K562 (cell line): Measurements from ENCODE around the gene SEPTIN12. TPM values are rescaled to one million over a fixed set of nuclear protein-coding genes. Genes with fewer than 3 reads are reported as not detected.

Experiments
- ATAC-seq: fragments of 200-7000 bp; cut with Tn5 transposase; 3 replicates; pipeline ENCODE4 v1.9.1; 2020; ENCODE audit warnings: moderate library complexity
- Bru-seq: library from RNA; stranded (reverse); fragments of 400-500 nt; gene quantifications from one replicate; lab custom pipeline; 2021; lab: Mats Ljungman, UMichigan
- BruChase-seq, 2 experiments: library from RNA; stranded (reverse); fragments of 400-500 nt; gene quantifications; one replicate each; lab custom pipeline; 2021; lab: Mats Ljungman, UMichigan
- BruUV-seq: library from RNA; stranded (reverse); fragments of 400-500 nt; replicated peaks from 2 replicates; lab custom pipeline; 2021; lab: Mats Ljungman, UMichigan
- CTCF ChIA-PET: fragments of 300-600 bp; formaldehyde crosslinking; extraction: SDS; loops from one replicate; lab custom pipeline; 2021; ENCODE audit warnings: low intra/inter-chr PET ratio; lab: Yijun Ruan, JAX
- POLR2A ChIA-PET: fragments of 300-600, 350-650 bp; sonication (Branson Sonifier 250); formaldehyde crosslinking; extraction: SDS; loops from one replicate; lab custom pipeline; 2021; ENCODE audit warnings: antibody characterized with exemption, inconsistent platforms; lab: Yijun Ruan, JAX
- DNase-seq, 4 experiments: peaks; one replicate each; pipeline versions ENCODE4 v3.0.0 to v3.0.0-alpha.2; 2011 to 2018; ENCODE audit warnings: low spot score in 3 of 4, mixed read lengths in 3 of 4; ENCODE audit errors: extremely low read depth in 1 of 4
- FAIRE-seq: peaks from 2 replicates; lab custom pipeline; 2011; peaks lifted over from hg19 to GRCh38; lab: Jason Lieb, UNC
- H2AFZ ChIP-seq: 2 replicates; pipeline ENCODE4 v1.6.0; 2011; ENCODE audit warnings: low read depth, low read length, control low read depth, inconsistent platforms
- H3K27ac ChIP-seq: fragments of 200-600 bp; 3 replicates; pipeline ENCODE4 v1.8.0; 2011; ENCODE audit warnings: low read depth, mild to moderate bottlenecking, control low read depth, inconsistent platforms, low read length, moderate library complexity, mixed read lengths; ENCODE audit errors: extremely low read depth
- H3K27me3 ChIP-seq, 2 experiments: fragments of 300-600 bp in 1 of 2; 2 replicates in 1 of 2; 3 replicates in 1 of 2; pipeline versions ENCODE4 v1.6.0 to v1.8.0; 2011; ENCODE audit warnings: inconsistent platforms in 2 of 2, low read length in 2 of 2, mild to moderate bottlenecking in 1 of 2, mixed read lengths in 1 of 2, moderate library complexity in 1 of 2; ENCODE audit not compliant: control insufficient read depth in 2 of 2, insufficient read depth in 2 of 2
- H3K36me3 ChIP-seq: fragments of 300-600 bp; 3 replicates; pipeline ENCODE4 v1.8.0; 2011; ENCODE audit warnings: mild to moderate bottlenecking, low read length, inconsistent platforms; ENCODE audit not compliant: control insufficient read depth, insufficient read depth
- H3K4me1 ChIP-seq, 2 experiments: fragments of 200-600 bp in 1 of 2; replicated peaks in 1 of 2; 2 replicates in 1 of 2; 3 replicates in 1 of 2; pipeline versions ENCODE4 v1.5.1 to v1.8.0; 2011; ENCODE audit warnings: inconsistent platforms in 2 of 2, low read length in 2 of 2, mild to moderate bottlenecking in 1 of 2, mixed read lengths in 1 of 2, moderate library complexity in 1 of 2; ENCODE audit not compliant: control insufficient read depth in 2 of 2, insufficient read depth in 2 of 2
- H3K4me2 ChIP-seq: 2 replicates; pipeline ENCODE4 v1.6.1; 2011; ENCODE audit warnings: low read length, control low read depth, inconsistent platforms, mixed read lengths; ENCODE audit not compliant: insufficient read depth
- H3K4me3 ChIP-seq: fragments of 200-600 bp; sonication (generic), shearing (Covaris generic); 2 replicates; pipeline ENCODE4 v1.5.1; 2016; ENCODE audit warnings: control low read depth, inconsistent platforms
- H3K79me2 ChIP-seq: fragments of 200-600 bp; 3 replicates; pipeline ENCODE4 v1.8.0; 2011; ENCODE audit warnings: low read length, inconsistent platforms; ENCODE audit not compliant: control insufficient read depth, insufficient read depth
- H3K9ac ChIP-seq, 2 experiments: 2 replicates each; pipeline versions ENCODE4 v1.6.0 to v1.6.1; 2011; ENCODE audit warnings: low read depth in 2 of 2, low read length in 2 of 2, control low read depth in 1 of 2, inconsistent platforms in 1 of 2, mild to moderate bottlenecking in 1 of 2, mixed read lengths in 1 of 2; ENCODE audit not compliant: insufficient read depth in 1 of 2
- H3K9me1 ChIP-seq: one replicate; pipeline ENCODE4 v1.6.0; 2011; ENCODE audit warnings: inconsistent platforms, mild to moderate bottlenecking, low read length, moderate library complexity; ENCODE audit not compliant: control insufficient read depth, insufficient read depth
- H3K9me3 ChIP-seq: replicated peaks from 2 replicates; pipeline ENCODE4 v1.5.1; 2011; ENCODE audit warnings: low read depth, low read length, inconsistent platforms; ENCODE audit not compliant: control insufficient read depth, insufficient read depth
- H4K20me1 ChIP-seq: replicated peaks from 2 replicates; pipeline ENCODE4 v1.6.1; 2011; ENCODE audit warnings: low read length, inconsistent platforms, mixed read lengths; ENCODE audit not compliant: control insufficient read depth, insufficient read depth
- E2F3 ChIP-seq: fragments of 250-450 bp; sonication (Bioruptor Pico); IDR thresholded peaks from 2 replicates; pipeline ENCODE4 v1.4.0; 2020; ENCODE audit warnings: mild to moderate bottlenecking
- ZBTB7A ChIP-seq: IDR thresholded peaks from 2 replicates; pipeline ENCODE4 v1.6.1; 2011; ENCODE audit warnings: low read depth, mild to moderate bottlenecking, low read length, moderate library complexity, borderline replicate concordance; ENCODE audit not compliant: control insufficient read depth
- ZNF140 ChIP-seq: fragments of 250-450 bp; sonication (Bioruptor Pico); IDR thresholded peaks from 2 replicates; pipeline ENCODE4 v1.8.0; 2021; ENCODE audit warnings: moderate library complexity, mild to moderate bottlenecking, inconsistent platforms
- ZNF224 ChIP-seq: sonication (generic); formaldehyde crosslinking; IDR thresholded peaks from 2 replicates; pipeline ENCODE4 v1.8.0; 2022; ENCODE audit warnings: mild to moderate bottlenecking, missing genetic modification reagents
- ZNF551 ChIP-seq: fragments of 250-450 bp; sonication (Bioruptor Pico); IDR thresholded peaks from 2 replicates; pipeline ENCODE4 v1.5.0; 2021; ENCODE audit warnings: mild to moderate bottlenecking, moderate library complexity
- WGBS: fragments of 100-300 bp; shearing (Covaris generic); methylation state at CpG from one replicate; pipeline ENCODE4 v1.1.6; 2016; ENCODE audit warnings: low coverage, mixed read lengths; ENCODE audit not compliant: insufficient coverage; ENCODE audit errors: missing lambda C conversion rate; 5-methylcytosine and 5-hydroxymethylcytosine counted together
- in situ Hi-C: fragments of 300-500 bp; cut with MboI; formaldehyde crosslinking; loops from 4 replicates; pipeline ENCODE4 v1.15.0; 2018; ENCODE audit warnings: inconsistent platforms, mixed read lengths
- intact Hi-C: fragments of 100-400 bp; cut with micrococcal nuclease; formaldehyde crosslinking; loops from 2 replicates; pipeline ENCODE4 v1.14.2; 2022
- long read RNA-seq, 3 experiments: library from polyadenylated mRNA in 2 of 3; library from RNA in 1 of 3; unstranded in 2 of 3; stranded (forward) in 1 of 3; transcript quantifications; one replicate each; pipeline ENCODE4 v2.0.0, GENCODE V29; 2019 to 2022
- polyA minus RNA-seq, 3 experiments: library from RNA; depleted of rRNA, polyadenylated mRNA; stranded (reverse); fragments of >200 nt; gene quantifications; 2 replicates each; pipeline ENCODE4 v1.2.3, GENCODE V29; 2011
- polyA plus RNA-seq, 8 experiments: library from polyadenylated mRNA; depleted of rRNA in 4 of 8; stranded (reverse) in 5 of 8; unstranded in 3 of 8; fragments of >200 nt; fragmentation: Nextera tagmentation in 2 of 8; fragmentation: Illumina TruSeq in 1 of 8; extraction: Ambion mirVana in 2 of 8; extraction: Trizol in 1 of 8; gene quantifications; 2 replicates each; pipeline versions ENCODE4 v1.2.1 to v1.2.3, GENCODE V29; 2011 to 2014; ENCODE audit warnings: inconsistent platforms in 1 of 8, missing spikeins in 1 of 8
- total RNA-seq, 7 experiments: library from RNA; depleted of rRNA in 6 of 7; stranded (reverse); fragments of >200 nt in 6 of 7; fragmentation: Illumina TruSeq in 2 of 7; extraction: Trizol in 2 of 7; gene quantifications; 2 replicates each; pipeline versions ENCODE4 v1.2.1 to v1.2.3, GENCODE V29; 2011 to 2021; ENCODE audit warnings: low replicate concordance in 1 of 7
- TF ChIP-seq, protein P1 (sequence below): sonication (generic); IDR thresholded peaks from 2 replicates; pipeline ENCODE4 v1.6.1; 2016
- TF ChIP-seq, protein P2 (sequence below), 2 experiments: fragments of 150-350 bp in 1 of 2; IDR thresholded peaks; 2 replicates each; pipeline ENCODE4 v1.6.1; 2012 to 2016; ENCODE audit warnings: low read depth in 2 of 2, low read length in 2 of 2, mild to moderate bottlenecking in 1 of 2, moderate library complexity in 1 of 2
- TF ChIP-seq, protein P3 (sequence below): fragments of 450-650 bp; IDR thresholded peaks from 2 replicates; pipeline ENCODE4 v1.6.1; 2018; ENCODE audit warnings: mild to moderate bottlenecking, low read depth; ENCODE audit not compliant: partially characterized antibody

SEPTIN12 gene, protein sequence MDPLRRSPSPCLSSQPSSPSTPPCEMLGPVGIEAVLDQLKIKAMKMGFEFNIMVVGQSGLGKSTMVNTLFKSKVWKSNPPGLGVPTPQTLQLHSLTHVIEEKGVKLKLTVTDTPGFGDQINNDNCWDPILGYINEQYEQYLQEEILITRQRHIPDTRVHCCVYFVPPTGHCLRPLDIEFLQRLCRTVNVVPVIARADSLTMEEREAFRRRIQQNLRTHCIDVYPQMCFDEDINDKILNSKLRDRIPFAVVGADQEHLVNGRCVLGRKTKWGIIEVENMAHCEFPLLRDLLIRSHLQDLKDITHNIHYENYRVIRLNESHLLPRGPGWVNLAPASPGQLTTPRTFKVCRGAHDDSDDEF
- not detected in 2 replicates for total RNA-seq (2011; cell fraction: chromatin; rRNA removed; ENCODE audit: low replicate concordance)
- total RNA-seq (2011; cell fraction: nucleolus; rRNA removed): not detected in 2 replicates
- total RNA-seq (2011; cell fraction: nucleoplasm; rRNA removed): not detected in 2 replicates
- total RNA-seq (2014; rRNA removed) (not detected in 2 replicates), total RNA-seq (2014; rRNA removed; fragmentation: Illumina TruSeq; extraction: Trizol) (not detected in 2 replicates), total RNA-seq (2015; rRNA removed; fragmentation: Illumina TruSeq; extraction: Trizol) (not detected in 2 replicates), total RNA-seq (2021) (not detected in 2 replicates), polyA plus RNA-seq (2011; rRNA removed) (not detected in 2 replicates), polyA plus RNA-seq (2014; fragmentation: Illumina TruSeq; extraction: Trizol) (not detected in 2 replicates), polyA plus RNA-seq (2014; fragmentation: Nextera tagmentation; extraction: Ambion mirVana) (not detected), polyA plus RNA-seq (2014; rRNA removed) (not detected in 2 replicates), polyA minus RNA-seq (2011; rRNA and poly(A)+ RNA removed) (not detected in 2 replicates), Bru-seq, nascent RNA (not detected), BruChase-seq, experiment 1, labeled RNA remaining after a 2-hour chase (percentile 24 among the genes with signal in this experiment), BruChase-seq, experiment 2, labeled RNA remaining after a 6-hour chase (not detected)
- polyA plus RNA-seq (2011; cell fraction: cytosol; rRNA removed): not detected in 2 replicates
- 0.21 TPM in 1 of 2 replicates, not detected in the other for polyA plus RNA-seq (2011; cell fraction: nucleus; rRNA removed)
- not detected in 2 replicates for polyA plus RNA-seq (2012)
- polyA minus RNA-seq (2011; cell fraction: cytosol; rRNA and poly(A)+ RNA removed): not detected in 2 replicates
- polyA minus RNA-seq (2011; cell fraction: nucleus; rRNA and poly(A)+ RNA removed): not detected in 2 replicates
- long read RNA-seq, experiment 1: 0 reads
- long read RNA-seq, experiment 2: 0 reads
- long read RNA-seq, experiment 3: 0 reads

DNA sequence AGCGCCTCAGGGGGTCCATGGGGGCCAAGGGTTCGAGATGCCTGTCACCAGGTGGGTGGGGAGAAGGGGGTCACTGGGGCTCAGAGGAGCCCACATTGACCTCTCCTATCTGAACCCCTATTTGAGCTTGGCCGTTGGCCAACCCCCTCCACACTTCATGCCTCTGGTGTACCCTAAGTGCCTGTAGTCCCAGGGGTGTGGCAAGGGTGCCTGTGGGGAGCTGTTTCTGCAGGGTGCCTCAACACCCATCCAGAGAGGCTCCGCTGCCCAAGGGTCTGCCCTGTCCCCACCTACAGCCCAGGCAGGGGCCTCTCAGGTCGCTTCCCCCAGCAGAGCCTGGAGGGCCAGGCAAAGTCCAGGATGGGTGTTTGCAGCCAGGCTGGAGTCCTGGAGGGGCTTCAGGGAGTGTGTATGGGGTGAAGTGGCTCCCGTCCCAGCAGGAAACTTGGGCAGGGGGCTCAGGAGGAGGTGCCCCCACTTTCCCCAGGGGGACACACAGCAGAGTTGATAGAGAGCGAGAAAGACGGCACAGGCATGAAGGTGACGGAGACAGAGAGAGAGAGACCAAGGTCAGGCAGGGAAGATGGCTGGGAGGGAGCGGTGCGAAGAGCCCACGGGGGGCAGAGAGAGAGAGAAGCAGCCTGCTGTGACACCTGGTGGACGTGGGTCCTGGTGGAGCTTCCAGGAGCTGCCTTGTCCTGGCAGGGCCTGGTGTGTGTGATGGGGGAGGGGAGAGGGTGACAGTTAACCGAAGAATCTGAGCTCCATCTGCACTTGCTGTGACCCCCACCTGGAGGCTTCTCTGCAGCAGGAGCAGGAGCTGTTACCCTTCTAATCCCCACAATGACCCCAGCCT is at the start of gene SEPTIN12:
Gene SEPTIN12, minus strand, starts transcription at position 719 of the 856 bp plus-strand sequence. Its CDS starts 700 bp downstream, at position 19.
- ATAC-seq (peak; percentile 52), FAIRE-seq (no peak), DNase-seq (peak in 1 of 4 experiments; percentile 28)
- Histone ChIP-seq H2AFZ (peak within 1 kb of the TSS; percentile 63), H3K9ac (peak within 1 kb of the TSS in 1 of 2 experiments; percentile 76; a peak in 2 of 4 replicates), H3K4me1 (peaks cover 19 to 38% of the 10 kb centered on the region in 2 experiments; a peak in 4 of 5 replicates), H3K27ac (peak within 1 kb of the TSS; percentile 51; the same call in 2 of the 3 replicates), H3K9me1 (no peaks in the 10 kb centered on the region), H3K4me2 (0 out of 2 replicates have a peak within 1 kb of the TSS, but pooled peaks have one; percentile 0), H3K27me3 (no peaks in the 10 kb centered on the region), H3K9me3 (no peaks in the 10 kb centered on the region), H4K20me1 (no peaks in the 10 kb centered on the region), H3K79me2 (no peaks in the 10 kb centered on the region), H3K4me3 (no peak within 1 kb of the TSS), H3K36me3 (no peaks in the 10 kb centered on the region)
- in situ Hi-C loops: no loop called here
- BruUV-seq: no TSS peak
- intact Hi-C loops: no loop called here
- 71% methylated on average over 9 of the region's 14 CpGs for WGBS
- ChIA-PET CTCF (no interaction called here), POLR2A (interaction anchor here (0.6 to 1.7 kb wide), 5 partner anchors 10 to 567 kb away, joined by 3 to 4 read pairs (median 4); partner anchors contain the start of genes ANKS3, DNAAF8 and ROGDI)
- TF ChIP-seq ZNF140 (CRISPR knock-in tag) (no peak), ZNF551 (CRISPR knock-in tag) (no peak), ZBTB7A (peak; percentile 53; the same call in 1 of the 2 replicates), E2F3 (CRISPR knock-in tag) (no peak), ZNF224 (CRISPR knock-in tag) (no peak)
- TF ChIP-seq, protein P1, sequence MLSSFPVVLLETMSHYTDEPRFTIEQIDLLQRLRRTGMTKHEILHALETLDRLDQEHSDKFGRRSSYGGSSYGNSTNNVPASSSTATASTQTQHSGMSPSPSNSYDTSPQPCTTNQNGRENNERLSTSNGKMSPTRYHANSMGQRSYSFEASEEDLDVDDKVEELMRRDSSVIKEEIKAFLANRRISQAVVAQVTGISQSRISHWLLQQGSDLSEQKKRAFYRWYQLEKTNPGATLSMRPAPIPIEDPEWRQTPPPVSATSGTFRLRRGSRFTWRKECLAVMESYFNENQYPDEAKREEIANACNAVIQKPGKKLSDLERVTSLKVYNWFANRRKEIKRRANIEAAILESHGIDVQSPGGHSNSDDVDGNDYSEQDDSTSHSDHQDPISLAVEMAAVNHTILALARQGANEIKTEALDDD: 0 out of 2 replicates have a peak, but pooled peaks have one; percentile 6
- TF ChIP-seq, protein P2, sequence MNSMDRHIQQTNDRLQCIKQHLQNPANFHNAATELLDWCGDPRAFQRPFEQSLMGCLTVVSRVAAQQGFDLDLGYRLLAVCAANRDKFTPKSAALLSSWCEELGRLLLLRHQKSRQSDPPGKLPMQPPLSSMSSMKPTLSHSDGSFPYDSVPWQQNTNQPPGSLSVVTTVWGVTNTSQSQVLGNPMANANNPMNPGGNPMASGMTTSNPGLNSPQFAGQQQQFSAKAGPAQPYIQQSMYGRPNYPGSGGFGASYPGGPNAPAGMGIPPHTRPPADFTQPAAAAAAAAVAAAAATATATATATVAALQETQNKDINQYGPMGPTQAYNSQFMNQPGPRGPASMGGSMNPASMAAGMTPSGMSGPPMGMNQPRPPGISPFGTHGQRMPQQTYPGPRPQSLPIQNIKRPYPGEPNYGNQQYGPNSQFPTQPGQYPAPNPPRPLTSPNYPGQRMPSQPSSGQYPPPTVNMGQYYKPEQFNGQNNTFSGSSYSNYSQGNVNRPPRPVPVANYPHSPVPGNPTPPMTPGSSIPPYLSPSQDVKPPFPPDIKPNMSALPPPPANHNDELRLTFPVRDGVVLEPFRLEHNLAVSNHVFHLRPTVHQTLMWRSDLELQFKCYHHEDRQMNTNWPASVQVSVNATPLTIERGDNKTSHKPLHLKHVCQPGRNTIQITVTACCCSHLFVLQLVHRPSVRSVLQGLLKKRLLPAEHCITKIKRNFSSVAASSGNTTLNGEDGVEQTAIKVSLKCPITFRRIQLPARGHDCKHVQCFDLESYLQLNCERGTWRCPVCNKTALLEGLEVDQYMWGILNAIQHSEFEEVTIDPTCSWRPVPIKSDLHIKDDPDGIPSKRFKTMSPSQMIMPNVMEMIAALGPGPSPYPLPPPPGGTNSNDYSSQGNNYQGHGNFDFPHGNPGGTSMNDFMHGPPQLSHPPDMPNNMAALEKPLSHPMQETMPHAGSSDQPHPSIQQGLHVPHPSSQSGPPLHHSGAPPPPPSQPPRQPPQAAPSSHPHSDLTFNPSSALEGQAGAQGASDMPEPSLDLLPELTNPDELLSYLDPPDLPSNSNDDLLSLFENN (IDR thresholded peaks at IDR 0.05; ENCODE audit: low read depth in 2 of 2, low read length in 2 of 2): no peak
- TF ChIP-seq, protein P3, sequence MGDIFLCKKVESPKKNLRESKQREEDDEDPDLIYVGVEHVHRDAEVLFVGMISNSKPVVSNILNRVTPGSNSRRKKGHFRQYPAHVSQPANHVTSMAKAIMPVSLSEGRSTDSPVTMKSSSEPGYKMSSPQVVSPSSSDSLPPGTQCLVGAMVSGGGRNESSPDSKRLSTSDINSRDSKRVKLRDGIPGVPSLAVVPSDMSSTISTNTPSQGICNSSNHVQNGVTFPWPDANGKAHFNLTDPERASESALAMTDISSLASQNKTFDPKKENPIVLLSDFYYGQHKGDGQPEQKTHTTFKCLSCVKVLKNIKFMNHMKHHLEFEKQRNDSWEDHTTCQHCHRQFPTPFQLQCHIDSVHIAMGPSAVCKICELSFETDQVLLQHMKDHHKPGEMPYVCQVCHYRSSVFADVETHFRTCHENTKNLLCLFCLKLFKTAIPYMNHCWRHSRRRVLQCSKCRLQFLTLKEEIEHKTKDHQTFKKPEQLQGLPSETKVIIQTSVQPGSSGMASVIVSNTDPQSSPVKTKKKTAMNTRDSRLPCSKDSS: no peak
